ENCODE data around the gene SLC25A29. TPM values are rescaled to one million over a fixed set of nuclear protein-coding genes. Genes with fewer than 3 reads are reported as not detected.

The SLC25A29 gene
- total RNA-seq, 2 experiments from 2014 or later: 8.9 to 9.8 TPM

GRCh38 chr14:100341301-100342031, 35.2 kb upstream of the SLC25A29 start:
- H3K4me3 Mint-ChIP-seq: no peak overlapping the region

GRCh38 chr14:100340423-100340813, 34.2 kb upstream of the SLC25A29 start:
- Mint-ChIP-seq H3K36me3 (ENCODE audit: low read depth) (peaks cover 71% of the 10 kb centered on the region), H3K27me3 (ENCODE audit: low read depth) (no peaks in the 10 kb centered on the region), H3K9me3 (no peaks in the 10 kb centered on the region), H3K4me3 (no peak overlapping the region), H3K4me1 (ENCODE audit: low read depth) (peaks cover 47% of the 10 kb centered on the region), H3K27ac (peak overlapping the region; percentile 89)
- DNase-seq: no peak
- CTCF ChIA-PET: interaction anchor here (0.6 to 1.4 kb wide), 2 partner anchors 22 to 68 kb away, joined by 4 to 5 read pairs; no protein-coding TSS in a partner anchor
- intact Hi-C loops (cut with micrococcal nuclease): no loop called here

More at GRCh38 chr14:100341301-100342031, 35.2 kb upstream of the SLC25A29 start:
- Mint-ChIP-seq H3K4me1 (ENCODE audit: low read depth) (peaks cover 45% of the 10 kb centered on the region), H3K27me3 (ENCODE audit: low read depth) (no peaks in the 10 kb centered on the region), H3K27ac (peak overlapping the region; percentile 89), H3K36me3 (ENCODE audit: low read depth) (peaks cover 72% of the 10 kb centered on the region), H3K9me3 (no peaks in the 10 kb centered on the region)
- CTCF ChIA-PET: interaction anchor here (0.6 kb wide), 1 partner anchor 320 kb away, joined by 4 read pairs; no protein-coding TSS in a partner anchor
- intact Hi-C loops (cut with micrococcal nuclease): loop anchor here (1.0 kb wide), 1 partner anchor 34 kb away; a partner anchor contains a TSS
- DNase-seq: peak; percentile 70

GRCh38 chr14:100339766-100340422, 33.6 kb upstream of the SLC25A29 start:
- H3K4me1 Mint-ChIP-seq (ENCODE audit: low read depth): peaks cover 47% of the 10 kb centered on the region
- peaks cover 74% of the 10 kb centered on the region for H3K36me3 Mint-ChIP-seq (ENCODE audit: low read depth)
- no peaks in the 10 kb centered on the region for H3K27me3 Mint-ChIP-seq (ENCODE audit: low read depth)
- DNase-seq: no peak
- CTCF ChIA-PET: interaction anchor here (0.6 to 1.4 kb wide), 2 partner anchors 21 to 67 kb away, joined by 4 to 5 read pairs; no protein-coding TSS in a partner anchor
- peak overlapping the region; percentile 63 for H3K27ac Mint-ChIP-seq
- H3K9me3 Mint-ChIP-seq: no peaks in the 10 kb centered on the region
- H3K4me3 Mint-ChIP-seq: no peak overlapping the region
- intact Hi-C loops (cut with micrococcal nuclease): no loop called here

- CTCF ChIA-PET: no interaction called here
- Mint-ChIP-seq H3K4me1 (ENCODE audit: low read depth) (peaks cover 32% of the 10 kb centered on the region), H3K4me3 (no peak overlapping the region), H3K27me3 (ENCODE audit: low read depth) (no peaks in the 10 kb centered on the region), H3K27ac (peak overlapping the region; percentile 32), H3K9me3 (no peaks in the 10 kb centered on the region), H3K36me3 (ENCODE audit: low read depth) (peaks cover 64% of the 10 kb centered on the region)
- intact Hi-C loops (cut with micrococcal nuclease): loop anchor here (1.0 kb wide), 1 partner anchor 38 kb away; a partner anchor contains a TSS
- DNase-seq: no peak
Observed at GRCh38 chr14:100336618-100337530, 30.6 kb upstream of the SLC25A29 start.

- Mint-ChIP-seq H3K27ac (no peak overlapping the region), H3K9me3 (no peaks in the 10 kb centered on the region), H3K27me3 (ENCODE audit: low read depth) (no peaks in the 10 kb centered on the region), H3K4me1 (ENCODE audit: low read depth) (peaks cover 12% of the 10 kb centered on the region), H3K36me3 (ENCODE audit: low read depth) (peaks cover 49% of the 10 kb centered on the region), H3K4me3 (no peak overlapping the region)
- CTCF ChIA-PET: interaction anchor here (0.7 kb wide), 1 partner anchor 49 kb away, joined by 3 read pairs; no protein-coding TSS in a partner anchor
- intact Hi-C loops (cut with micrococcal nuclease): no loop called here
- DNase-seq: no peak
Observed at GRCh38 chr14:100334904-100335303, 28.7 kb upstream of the SLC25A29 start.

DNA sequence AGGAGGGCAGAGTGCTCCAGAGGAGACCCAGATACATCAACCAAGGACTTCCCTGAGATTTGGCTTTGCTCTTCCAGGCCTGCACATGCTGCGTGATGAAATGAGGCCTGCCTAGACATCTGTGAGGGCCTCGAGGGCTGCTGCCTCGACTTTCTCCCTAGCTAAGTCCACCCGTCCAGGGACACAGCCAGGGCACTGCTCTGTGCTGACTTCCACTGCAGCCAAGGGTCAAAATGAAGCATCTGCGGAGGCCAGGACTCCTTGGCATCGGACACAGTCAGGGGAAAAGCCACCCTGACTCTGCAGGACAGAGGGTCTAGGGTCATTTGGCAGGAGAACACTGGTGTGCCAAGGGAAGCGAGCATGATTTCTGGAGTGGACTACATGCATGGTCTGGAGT, 27.6 kb upstream of the SLC25A29 start:
- Mint-ChIP-seq H3K4me1 (ENCODE audit: low read depth) (peaks cover 12% of the 10 kb centered on the region), H3K9me3 (no peaks in the 10 kb centered on the region), H3K27ac (no peak overlapping the region), H3K4me3 (no peak overlapping the region), H3K36me3 (ENCODE audit: low read depth) (peaks cover 41% of the 10 kb centered on the region), H3K27me3 (ENCODE audit: low read depth) (no peaks in the 10 kb centered on the region)
- CTCF ChIA-PET: interaction anchor here (0.9 to 1.1 kb wide), 2 partner anchors 12 to 28 kb away, joined by 3 read pairs; no protein-coding TSS in a partner anchor
- no peak for DNase-seq
- intact Hi-C loops (cut with micrococcal nuclease): no loop called here

DNA sequence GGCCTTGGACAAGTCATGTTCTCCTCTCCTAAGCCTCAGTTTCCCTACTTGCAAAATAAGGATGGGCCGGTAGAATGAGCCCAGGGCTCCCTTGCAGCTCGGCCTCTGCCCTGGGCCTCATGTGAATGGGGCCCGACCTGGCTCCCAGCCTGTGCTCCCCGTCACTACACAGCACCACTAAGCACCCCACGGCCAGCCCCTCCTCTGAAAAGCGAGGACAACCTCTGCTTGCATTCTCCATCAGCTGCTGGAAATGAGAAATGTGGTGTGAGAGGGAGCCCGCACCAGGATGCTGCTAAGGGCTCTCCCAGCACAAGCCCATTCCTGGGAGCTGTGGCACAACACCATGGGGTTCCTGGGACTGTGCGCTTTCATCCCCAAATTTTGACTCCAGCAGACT, 27.1 kb upstream of the SLC25A29 start:
- Mint-ChIP-seq H3K27ac (no peak overlapping the region), H3K36me3 (ENCODE audit: low read depth) (peaks cover 38% of the 10 kb centered on the region), H3K4me1 (ENCODE audit: low read depth) (peaks cover 12% of the 10 kb centered on the region), H3K27me3 (ENCODE audit: low read depth) (no peaks in the 10 kb centered on the region), H3K4me3 (no peak overlapping the region), H3K9me3 (no peaks in the 10 kb centered on the region)
- intact Hi-C loops (cut with micrococcal nuclease): no loop called here
- CTCF ChIA-PET: interaction anchor here (1.1 kb wide), 1 partner anchor 28 kb away, joined by 3 read pairs; no protein-coding TSS in a partner anchor
- DNase-seq: no peak

- peaks cover 35% of the 10 kb centered on the region for H3K36me3 Mint-ChIP-seq (ENCODE audit: low read depth)
- peaks cover 12% of the 10 kb centered on the region for H3K4me1 Mint-ChIP-seq (ENCODE audit: low read depth)
- H3K4me3 Mint-ChIP-seq: no peak overlapping the region
- no peak for DNase-seq
- intact Hi-C loops (cut with micrococcal nuclease): no loop called here
- CTCF ChIA-PET: no interaction called here
- no peak overlapping the region for H3K27ac Mint-ChIP-seq
- H3K9me3 Mint-ChIP-seq: no peaks in the 10 kb centered on the region
- H3K27me3 Mint-ChIP-seq (ENCODE audit: low read depth): no peaks in the 10 kb centered on the region
Observed at GRCh38 chr14:100332797-100333196, 26.6 kb upstream of the SLC25A29 start.

DNA sequence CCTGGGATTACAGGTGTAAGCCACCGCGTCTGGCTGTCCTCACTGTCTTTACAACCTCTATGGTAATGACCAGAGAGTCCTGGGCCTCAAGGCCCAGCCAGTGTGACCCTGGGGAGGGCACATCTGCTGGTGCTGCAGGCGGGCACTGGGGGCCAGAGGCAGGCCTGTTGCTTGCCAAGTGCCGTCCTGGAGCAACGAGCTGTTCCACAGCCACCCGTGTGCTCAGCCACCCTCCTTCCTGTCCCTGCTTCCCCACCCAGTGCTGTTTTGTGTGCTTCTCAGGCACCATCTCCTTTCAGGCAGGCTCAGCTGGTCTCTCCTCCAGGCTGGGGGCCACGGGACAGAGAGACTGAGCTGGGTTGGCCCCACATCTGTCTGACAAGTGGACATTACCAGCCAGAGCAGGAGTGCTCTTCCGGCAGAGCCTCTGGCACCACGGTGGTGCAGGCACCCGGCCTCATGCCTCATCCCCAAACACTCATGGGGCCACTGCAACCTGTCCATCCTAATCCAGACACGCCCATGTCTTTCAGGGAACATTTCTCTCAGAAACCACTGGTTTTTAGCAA, 25.9 kb upstream of the SLC25A29 start:
- Mint-ChIP-seq H3K4me1 (ENCODE audit: low read depth) (peaks cover 9% of the 10 kb centered on the region), H3K9me3 (no peaks in the 10 kb centered on the region), H3K36me3 (ENCODE audit: low read depth) (peaks cover 31% of the 10 kb centered on the region), H3K27ac (no peak overlapping the region), H3K4me3 (no peak overlapping the region), H3K27me3 (ENCODE audit: low read depth) (no peaks in the 10 kb centered on the region)
- CTCF ChIA-PET: no interaction called here
- DNase-seq: no peak
- intact Hi-C loops (cut with micrococcal nuclease): no loop called here

DNA sequence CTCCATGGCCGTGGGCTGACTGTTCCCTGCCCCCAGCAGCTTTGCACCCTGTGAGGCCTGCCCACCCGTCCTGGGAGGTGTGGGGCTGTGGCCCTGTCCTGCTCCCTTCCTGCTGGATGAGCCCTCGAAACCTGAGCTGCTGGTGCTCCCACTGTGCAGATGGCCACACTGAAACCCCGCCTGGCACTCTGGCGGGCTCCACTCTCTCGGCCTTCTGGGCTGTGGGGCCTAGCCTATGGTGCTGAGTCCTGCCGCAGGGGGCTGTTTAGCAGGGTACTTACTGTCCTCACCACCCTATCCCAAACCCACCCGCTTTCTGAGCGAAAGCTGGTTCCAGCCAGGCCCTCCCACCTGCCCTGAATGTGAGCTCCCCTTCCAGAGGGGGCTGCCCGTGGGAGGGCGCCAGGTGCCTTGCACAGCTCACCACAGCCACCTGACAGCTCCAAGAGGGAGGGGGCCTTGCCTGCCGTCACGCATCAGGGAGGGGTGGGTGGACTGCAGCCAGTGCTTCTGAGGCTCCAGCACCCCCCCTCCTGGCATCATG, 24.2 kb upstream of the SLC25A29 start:
- H3K27ac Mint-ChIP-seq: no peak overlapping the region
- no peak overlapping the region for H3K4me3 Mint-ChIP-seq
- H3K27me3 Mint-ChIP-seq (ENCODE audit: low read depth): no peaks in the 10 kb centered on the region
- intact Hi-C loops (cut with micrococcal nuclease): no loop called here
- CTCF ChIA-PET: interaction anchor here (0.8 to 1.1 kb wide), 2 partner anchors 32 to 47 kb away, joined by 3 read pairs; no protein-coding TSS in a partner anchor
- no peak for DNase-seq
- no peaks in the 10 kb centered on the region for H3K4me1 Mint-ChIP-seq (ENCODE audit: low read depth)
- peaks cover 16% of the 10 kb centered on the region for H3K36me3 Mint-ChIP-seq (ENCODE audit: low read depth)
- H3K9me3 Mint-ChIP-seq: no peaks in the 10 kb centered on the region

- H3K27me3 Mint-ChIP-seq (ENCODE audit: low read depth): no peaks in the 10 kb centered on the region
- H3K4me1 Mint-ChIP-seq (ENCODE audit: low read depth): no peaks in the 10 kb centered on the region
- H3K9me3 Mint-ChIP-seq: no peaks in the 10 kb centered on the region
- CTCF ChIA-PET: interaction anchor here (1.1 kb wide), 1 partner anchor 32 kb away, joined by 3 read pairs; no protein-coding TSS in a partner anchor
- intact Hi-C loops (cut with micrococcal nuclease): no loop called here
- peaks cover 14% of the 10 kb centered on the region for H3K36me3 Mint-ChIP-seq (ENCODE audit: low read depth)
- H3K4me3 Mint-ChIP-seq: no peak overlapping the region
- H3K27ac Mint-ChIP-seq: no peak overlapping the region
- no peak for DNase-seq
Observed at GRCh38 chr14:100330007-100330344, 23.7 kb upstream of the SLC25A29 start.
